NCI-H1436 treated with DMSO at 0.1 percent for 48 hours (cell line): ENCODE data around the gene IGFLR1.
A peak's percentile ranks its signal among the peaks of the same experiment; 100 is the strongest.
"Not testable (repeated sequence)": the region's sequence is repeated elsewhere in the genome, so short reads cannot be mapped to it uniquely, and the experiment has no call there.

Experiments used
- DNase-seq: peaks from one replicate; lab custom pipeline; 2025; lab: John Stamatoyannopoulos, UW

The IGFLR1 gene

GRCh38 chr19:35708391-35708790, 33.9 kb downstream of the IGFLR1 start:
- DNase-seq: no peak

GRCh38 chr19:35704218-35704617, 38.0 kb downstream of the IGFLR1 start, which contains the start of gene ZBTB32:
TSS of gene ZBTB32 (plus strand) at chr19:35704558. CDS start at chr19:35714627, 10,069 bp downstream.
- DNase-seq: no peak

GRCh38 chr19:35703343-35703742, 38.9 kb downstream of the IGFLR1 start:
- DNase-seq: no peak

- peak; percentile 94 for DNase-seq
Measured at GRCh38 chr19:35702223-35703012, 39.8 kb downstream of the IGFLR1 start.

GRCh38 chr19:35696835-35697234, 45.4 kb downstream of the IGFLR1 start:
- DNase-seq: no peak

GRCh38 chr19:35695895-35696422, 46.3 kb downstream of the IGFLR1 start:
- no peak for DNase-seq

- peak; percentile 59 for DNase-seq
Measured at GRCh38 chr19:35693835-35694599, 48.2 kb downstream of the IGFLR1 start.

GRCh38 chr19:35693422-35693821, 48.8 kb downstream of the IGFLR1 start:
- DNase-seq: no peak

GRCh38 chr19:35692010-35692409, 50.2 kb downstream of the IGFLR1 start:
- DNase-seq: no peak

- DNase-seq: not testable (repeated sequence)
Measured at GRCh38 chr19:35691106-35691505, 51.1 kb downstream of the IGFLR1 start.

- no peak for DNase-seq
Measured at GRCh38 chr19:35689836-35690235, 52.4 kb downstream of the IGFLR1 start.
